Fibroblast of the conjunctiva (primary cell): ENCODE results near the gene SLC11A2.

Source experiments
- DNase-seq: peaks from one replicate; pipeline ENCODE4 v3.0.0-alpha.2; 2010; ENCODE audit warnings: low read depth

Gene SLC11A2

GRCh38 chr12:51025836-51026638 is at the start of gene SLC11A2:
Gene SLC11A2 (minus strand): TSS chr12:51026384. CDS start chr12:51010728, 15,656 bp downstream.
- peak; percentile 85 for DNase-seq

GRCh38 chr12:51075390-51075789 is 49.2 kb upstream of the SLC11A2 start:
- no peak for DNase-seq

GRCh38 chr12:51071663-51072062 is 45.5 kb upstream of the SLC11A2 start:
- DNase-seq = no peak

DNA sequence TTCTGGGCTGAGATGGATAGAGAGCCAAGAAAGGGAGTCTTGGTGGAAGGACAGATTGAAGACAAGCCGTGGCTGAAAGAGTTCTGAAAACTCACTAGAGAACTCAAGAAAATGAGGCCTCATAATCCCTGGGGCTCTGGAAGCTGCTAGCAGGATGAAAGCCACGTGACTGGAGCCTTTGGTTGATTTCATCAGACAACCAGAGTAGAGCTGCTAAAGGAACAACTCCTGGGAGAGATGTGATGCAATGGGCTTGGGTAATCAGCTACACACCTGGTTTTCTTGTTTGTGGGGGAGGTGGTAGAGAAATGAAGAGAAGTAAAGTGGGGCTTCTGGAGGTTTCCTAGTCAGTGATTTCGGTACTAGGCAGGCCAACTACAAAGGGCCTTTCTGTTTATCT is 43.8 kb upstream of the SLC11A2 start:
- peak; percentile 79 for DNase-seq

GRCh38 chr12:51067771-51068170 is 41.6 kb upstream of the SLC11A2 start:
- no peak for DNase-seq

- no peak for DNase-seq
These were observed 41.0 kb upstream of the SLC11A2 start for GRCh38 chr12:51067229-51067628.

GRCh38 chr12:51065530-51065929 is 39.3 kb upstream of the SLC11A2 start:
- DNase-seq = no peak

GRCh38 chr12:51062631-51063397 is 36.6 kb upstream of the SLC11A2 start:
- no peak for DNase-seq

GRCh38 chr12:51059086-51059485 is 32.9 kb upstream of the SLC11A2 start:
- no peak for DNase-seq

- DNase-seq = peak; percentile 26
These were observed 30.1 kb upstream of the SLC11A2 start for GRCh38 chr12:51056242-51056641.

DNA sequence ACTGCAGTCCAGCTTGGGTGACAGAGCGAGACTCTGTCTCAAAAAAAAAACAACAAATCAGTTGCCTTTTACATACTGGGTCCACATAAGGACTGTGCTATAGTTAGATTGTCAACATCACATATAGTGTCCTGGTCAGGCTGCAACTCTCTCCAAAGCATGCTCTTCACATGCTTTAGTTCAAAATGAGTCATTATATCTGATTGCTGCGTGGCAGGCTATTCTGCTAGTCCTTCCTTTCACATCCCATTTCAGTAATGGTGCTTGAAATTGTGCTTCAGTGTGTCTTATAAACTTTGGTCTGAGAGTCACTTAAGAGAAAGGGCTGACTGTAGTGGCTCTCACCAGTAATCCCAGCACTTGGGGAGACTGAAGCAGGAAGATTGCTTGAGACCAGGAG is 28.9 kb upstream of the SLC11A2 start:
- DNase-seq = no peak

GRCh38 chr12:51051787-51052186 is 25.6 kb upstream of the SLC11A2 start:
- peak; percentile 6 for DNase-seq

GRCh38 chr12:51049525-51049924 is 23.3 kb upstream of the SLC11A2 start:
- DNase-seq = no peak

GRCh38 chr12:51048661-51049251 is 22.6 kb upstream of the SLC11A2 start:
- no peak for DNase-seq

- peak; percentile 99 for DNase-seq
These were observed 21.7 kb upstream of the SLC11A2 start, which contains the start of gene LETMD1 for GRCh38 chr12:51047655-51048540. Gene LETMD1 (plus strand): TSS chr12:51048327. CDS start chr12:51048357, 30 bp downstream.

DNA sequence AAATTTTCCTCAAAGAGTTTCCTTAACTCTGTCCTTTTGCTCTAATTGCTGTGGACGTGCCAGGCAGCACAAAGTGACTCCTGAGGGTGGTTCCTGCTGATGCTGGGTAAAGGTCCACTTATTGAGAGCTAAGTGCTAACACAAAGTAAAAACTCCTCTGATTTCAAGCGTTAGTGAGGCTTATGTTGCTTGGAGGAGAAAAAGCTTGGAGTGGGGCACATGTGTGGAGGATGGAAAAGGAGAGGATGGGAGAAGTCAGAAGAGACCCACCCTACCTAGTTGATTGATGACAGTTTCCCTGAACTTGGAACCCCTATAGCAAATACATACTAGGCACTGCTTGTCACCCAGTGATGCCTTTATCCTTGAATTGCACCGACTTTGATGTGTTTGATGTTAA is 10.1 kb upstream of the SLC11A2 start:
- no peak for DNase-seq

DNA sequence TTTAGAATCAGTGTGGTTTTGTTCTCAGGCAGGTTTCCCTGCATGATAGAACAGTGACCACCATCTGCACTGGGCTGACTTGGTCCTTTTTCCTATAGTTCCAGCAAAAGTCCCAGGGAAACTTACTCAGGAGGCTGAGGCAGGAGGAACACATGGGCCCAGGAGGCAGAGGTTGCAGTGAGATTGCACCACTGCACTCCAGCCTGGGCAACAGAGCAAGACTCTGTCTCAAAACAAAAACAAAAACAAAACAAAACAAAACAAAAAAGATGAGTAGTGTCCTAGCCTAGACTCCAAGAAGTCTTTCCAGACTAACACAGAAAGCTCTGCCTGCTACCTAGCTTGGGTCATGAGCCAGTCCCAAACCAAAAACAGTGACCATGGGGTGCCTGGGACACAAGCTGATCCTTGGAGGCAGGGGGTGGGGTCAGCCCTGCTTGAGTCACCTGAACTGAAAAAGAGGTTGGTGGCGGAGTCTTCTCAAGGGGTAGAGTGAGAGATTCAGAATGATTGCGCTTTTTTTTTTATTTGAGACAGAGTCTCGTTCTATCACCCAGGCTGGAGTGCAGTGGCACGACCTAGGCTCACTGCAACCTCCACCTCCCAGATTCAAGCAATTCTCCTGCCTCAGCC is 7.4 kb upstream of the SLC11A2 start:
- DNase-seq = no peak

DNA sequence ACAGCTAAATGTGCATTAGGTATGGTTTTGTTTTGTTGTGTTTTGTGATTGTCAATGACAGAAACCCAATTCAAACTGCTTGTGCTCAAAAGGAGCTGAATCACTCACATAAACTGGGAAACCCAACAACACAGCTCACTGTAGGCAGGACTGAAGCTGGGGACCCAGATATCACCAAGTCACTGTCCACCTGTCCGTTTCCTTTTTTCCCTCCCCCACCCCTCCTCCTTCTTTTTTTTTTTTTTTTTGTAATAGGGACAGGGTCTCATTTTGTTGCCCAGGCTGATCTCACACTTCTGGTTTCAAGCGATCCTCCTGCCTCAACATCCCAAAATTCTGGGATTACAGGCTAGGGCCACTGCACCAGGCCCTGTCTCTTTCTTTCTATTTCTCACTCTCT is 6.9 kb upstream of the SLC11A2 start:
- DNase-seq = no peak

DNA sequence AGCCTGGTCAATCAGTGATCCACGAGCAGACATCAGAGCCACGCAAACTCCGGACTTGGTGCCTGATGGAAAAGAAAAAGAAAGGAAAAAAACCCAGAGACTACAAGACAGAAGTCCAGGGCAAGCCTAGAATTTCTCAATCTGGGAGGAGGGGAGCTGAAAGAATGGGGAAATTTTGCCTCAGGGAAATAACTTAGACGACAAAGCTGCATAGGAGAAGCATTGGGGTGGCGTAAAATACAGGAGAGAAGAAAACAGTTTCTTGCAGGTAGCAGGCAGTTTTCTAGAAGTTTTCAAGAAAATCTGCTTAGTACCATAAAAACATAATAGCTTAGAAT is 2.6 kb upstream of the SLC11A2 start:
- DNase-seq = no peak

- peak; percentile 34 for DNase-seq
These were observed 2.1 kb upstream of the SLC11A2 start for GRCh38 chr12:51028126-51028812.

DNA sequence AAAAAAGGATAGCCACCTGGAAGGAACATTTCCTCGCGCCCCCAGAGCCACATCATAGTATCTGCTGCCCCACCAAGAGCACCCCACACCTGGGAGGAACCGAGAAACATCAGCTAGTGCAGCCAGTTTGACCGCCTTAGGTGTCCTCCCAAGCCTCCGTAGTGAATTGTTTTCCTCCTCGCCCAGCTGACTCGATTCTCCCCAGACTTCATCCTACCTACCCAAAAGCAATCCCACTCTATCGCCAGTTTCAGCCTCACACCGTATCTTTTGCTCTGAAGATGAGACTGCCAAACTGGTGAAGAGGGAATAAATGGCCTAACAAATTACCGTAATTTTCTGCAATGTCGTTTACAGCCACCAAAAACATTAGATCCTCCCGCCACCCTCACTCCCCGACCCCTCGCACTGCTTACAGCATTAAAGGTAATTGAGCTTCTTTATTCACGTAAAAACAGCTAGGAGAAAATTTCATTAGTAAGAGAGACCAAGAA is 1.2 kb upstream of the SLC11A2 start:
- no peak for DNase-seq
